ENCODE measurements around the gene SOX1.

DNA sequence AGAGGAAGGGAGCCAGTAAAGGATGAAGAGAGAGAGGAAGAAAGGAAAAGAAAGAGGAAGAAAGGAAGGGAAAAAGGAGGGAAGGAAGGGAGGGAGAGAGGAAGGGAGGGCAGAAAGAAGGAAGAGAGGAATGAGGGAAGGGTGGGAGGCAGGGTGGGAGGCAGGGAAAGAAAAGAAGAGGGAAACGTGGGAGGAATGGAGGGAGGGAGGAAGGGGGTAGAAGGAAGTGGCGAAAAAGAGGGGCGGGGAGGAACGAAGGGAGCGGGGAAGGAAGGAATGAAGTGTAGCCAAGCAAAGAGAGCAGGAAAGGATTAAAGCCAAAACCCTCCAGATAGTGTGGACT lies 53.1 kb downstream of the SOX1 start:
- no peak for TF ChIP-seq POLR2A (IDR thresholded peaks at IDR 0.05)
- no peak for TF ChIP-seq CTCF (IDR thresholded peaks at IDR 0.05)

Data from body of pancreas (tissue), 4 donors.